NOMO-1 (cell line): ENCODE results near the gene DGLUCY.
"Not testable (repeated sequence)": the region's sequence is repeated elsewhere in the genome, so short reads cannot be mapped to it uniquely, and the experiment has no call there.

Experiments used
- DNase-seq, 2 experiments: peaks; one replicate each; lab custom pipeline; 2025; ENCODE audit not compliant: unreplicated experiment in 2 of 2; lab: John Stamatoyannopoulos, UW

The DGLUCY gene

GRCh38 chr14:91253795-91254323, 140.0 kb downstream of the DGLUCY start:
- DNase-seq: no peak

GRCh38 chr14:91254461-91254860, 140.6 kb downstream of the DGLUCY start:
- no peak for DNase-seq

DNA sequence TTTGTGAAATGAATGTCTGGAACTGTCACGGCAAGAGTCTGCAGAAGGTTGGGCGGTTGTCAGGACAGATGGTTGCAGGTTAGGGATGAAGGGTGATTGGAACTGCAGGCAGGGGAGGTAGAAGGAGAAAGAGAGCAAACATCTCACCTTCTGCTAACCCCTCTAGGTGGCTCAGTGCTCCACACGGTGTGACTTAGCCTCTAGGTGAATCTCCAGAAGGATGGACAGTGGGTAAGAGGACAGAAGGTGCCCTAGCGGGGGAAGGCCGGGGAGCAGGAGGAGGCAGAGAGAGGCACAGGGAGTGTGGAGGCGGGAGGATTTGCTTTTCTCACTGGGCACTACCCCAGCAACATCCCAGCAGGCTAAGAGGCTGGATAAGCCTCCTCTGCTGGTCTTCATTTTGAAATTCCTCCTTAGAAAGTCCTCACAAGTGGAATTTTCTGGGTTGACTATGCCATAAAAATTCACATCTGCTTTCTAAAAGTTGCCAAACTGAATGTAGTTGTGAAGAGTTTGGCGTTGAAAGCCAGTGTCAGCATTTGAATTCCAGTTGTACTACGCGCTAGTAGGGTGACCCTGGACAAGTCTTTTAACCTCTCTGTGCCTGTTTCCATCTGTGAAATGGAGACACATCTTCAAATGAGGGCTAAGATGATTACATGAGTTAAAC, 141.3 kb downstream of the DGLUCY start:
- DNase-seq: no peak

DNA sequence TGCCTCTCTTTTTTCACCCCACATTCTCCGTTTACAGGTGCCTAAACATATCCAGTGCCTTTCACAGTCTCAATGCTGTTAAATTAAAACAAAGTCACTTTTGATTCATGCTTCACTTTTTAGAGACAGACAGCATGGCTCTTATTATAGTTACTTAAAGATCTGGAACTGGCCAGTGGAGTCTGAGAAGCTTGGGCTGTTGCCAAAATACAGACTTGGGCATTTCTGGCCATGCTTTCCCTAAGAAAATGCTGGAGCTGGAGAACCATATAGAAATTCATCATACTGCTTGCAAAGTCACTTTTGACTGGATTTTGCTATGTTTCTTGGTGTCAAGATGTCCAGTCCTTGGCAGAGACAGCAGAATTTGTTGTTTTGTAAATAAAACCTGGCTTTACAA, 142.8 kb downstream of the DGLUCY start:
- DNase-seq: no peak

- no peak for DNase-seq
Measured at GRCh38 chr14:91257328-91258010, 143.6 kb downstream of the DGLUCY start.

DNA sequence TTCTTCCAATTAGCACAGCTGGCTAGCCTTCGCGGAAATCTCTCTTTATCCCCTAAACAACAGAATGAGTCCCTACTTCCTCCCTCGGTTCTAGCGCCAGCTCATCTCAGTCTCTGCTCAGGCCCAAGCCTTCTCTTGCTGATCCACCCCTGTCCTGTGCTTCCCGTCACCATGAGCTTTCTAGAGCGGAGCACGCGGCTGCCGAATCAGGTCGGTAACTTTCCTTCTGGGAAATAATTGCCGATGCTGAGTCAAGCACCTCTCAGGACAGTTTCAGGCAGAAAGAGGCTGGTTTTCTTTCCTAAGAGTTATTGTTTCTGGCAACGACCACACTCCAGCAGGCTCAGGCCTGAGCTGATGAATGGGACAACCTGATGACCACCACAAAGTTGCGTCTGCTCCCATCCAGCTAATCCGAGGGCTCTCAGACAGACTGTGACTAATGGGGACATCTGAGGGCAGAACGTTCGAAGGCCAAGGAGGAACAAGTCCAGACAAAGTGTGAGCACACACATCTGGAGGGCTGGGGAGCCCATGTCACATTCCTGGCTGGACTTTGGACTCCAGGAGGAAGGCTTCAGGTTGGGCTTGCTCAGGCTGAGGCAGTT, 144.2 kb downstream of the DGLUCY start:
- no peak for DNase-seq

GRCh38 chr14:91258876-91259275, 145.0 kb downstream of the DGLUCY start:
- DNase-seq: no peak

DNA sequence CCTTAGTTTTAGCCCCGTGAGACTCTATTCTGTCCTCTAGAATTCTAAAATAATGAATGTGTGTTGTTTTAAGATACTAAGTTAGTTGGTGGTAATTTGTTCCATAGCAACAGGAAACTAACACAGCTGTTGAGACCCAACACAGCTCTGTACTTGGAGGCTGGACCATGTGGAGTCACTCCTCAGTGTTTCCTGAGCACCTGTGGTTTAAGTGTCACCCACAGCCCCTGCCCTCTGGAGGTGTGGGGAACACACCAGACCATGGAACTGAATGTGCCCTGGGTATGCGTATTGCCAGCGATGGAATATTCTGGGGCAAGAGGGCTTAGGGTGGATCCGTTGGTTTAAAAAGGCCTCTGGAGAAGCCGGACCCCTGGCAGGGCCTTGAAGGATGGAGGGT, 147.2 kb downstream of the DGLUCY start:
- DNase-seq: no peak

GRCh38 chr14:91261986-91262549, 148.2 kb downstream of the DGLUCY start:
- no peak for DNase-seq

- no peak for DNase-seq
Measured at GRCh38 chr14:91263329-91263728, 149.5 kb downstream of the DGLUCY start.

GRCh38 chr14:91264151-91265150, 150.6 kb downstream of the DGLUCY start:
- no peak for DNase-seq

DNA sequence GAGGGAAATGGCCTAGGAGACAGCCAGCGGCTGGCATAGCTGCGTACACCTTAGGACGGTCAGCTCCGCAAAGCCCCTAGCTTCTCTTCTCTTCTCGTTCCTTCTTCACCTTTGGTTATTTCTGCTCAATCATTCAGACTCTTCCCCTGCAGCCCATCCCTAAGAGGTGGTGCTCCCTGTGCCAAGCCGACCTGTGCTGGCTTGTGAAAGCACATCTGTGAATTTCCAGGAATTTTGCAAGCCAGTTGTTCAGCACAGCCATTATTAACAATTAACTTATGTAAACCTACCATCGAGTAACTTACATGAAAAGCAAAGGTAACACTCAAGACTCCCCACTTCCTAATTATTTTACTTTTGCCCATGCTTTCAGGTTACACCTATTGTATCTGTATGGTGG, 151.5 kb downstream of the DGLUCY start:
- DNase-seq: no peak

DNA sequence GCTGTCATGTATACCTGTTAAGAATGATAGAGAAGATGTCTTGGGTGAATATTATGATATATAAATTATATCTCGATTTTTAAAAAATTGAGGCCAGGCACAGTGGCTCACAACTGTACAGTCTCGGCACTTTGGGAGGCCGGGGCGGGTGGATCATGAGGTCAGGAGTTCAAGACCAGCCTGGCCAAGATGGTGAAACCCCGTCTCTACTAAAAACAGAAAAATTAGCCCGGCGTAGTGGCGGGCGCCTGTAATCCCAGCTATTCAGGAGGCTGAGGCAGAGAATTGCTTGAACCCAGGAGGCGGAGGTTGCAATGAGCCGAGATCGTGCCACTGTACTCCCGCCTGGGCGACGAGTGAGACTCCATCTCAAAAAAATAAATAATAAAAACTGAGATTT, 152.4 kb downstream of the DGLUCY start:
- not testable (repeated sequence) for DNase-seq

GRCh38 chr14:91267965-91268437, 154.1 kb downstream of the DGLUCY start:
- no peak for DNase-seq

DNA sequence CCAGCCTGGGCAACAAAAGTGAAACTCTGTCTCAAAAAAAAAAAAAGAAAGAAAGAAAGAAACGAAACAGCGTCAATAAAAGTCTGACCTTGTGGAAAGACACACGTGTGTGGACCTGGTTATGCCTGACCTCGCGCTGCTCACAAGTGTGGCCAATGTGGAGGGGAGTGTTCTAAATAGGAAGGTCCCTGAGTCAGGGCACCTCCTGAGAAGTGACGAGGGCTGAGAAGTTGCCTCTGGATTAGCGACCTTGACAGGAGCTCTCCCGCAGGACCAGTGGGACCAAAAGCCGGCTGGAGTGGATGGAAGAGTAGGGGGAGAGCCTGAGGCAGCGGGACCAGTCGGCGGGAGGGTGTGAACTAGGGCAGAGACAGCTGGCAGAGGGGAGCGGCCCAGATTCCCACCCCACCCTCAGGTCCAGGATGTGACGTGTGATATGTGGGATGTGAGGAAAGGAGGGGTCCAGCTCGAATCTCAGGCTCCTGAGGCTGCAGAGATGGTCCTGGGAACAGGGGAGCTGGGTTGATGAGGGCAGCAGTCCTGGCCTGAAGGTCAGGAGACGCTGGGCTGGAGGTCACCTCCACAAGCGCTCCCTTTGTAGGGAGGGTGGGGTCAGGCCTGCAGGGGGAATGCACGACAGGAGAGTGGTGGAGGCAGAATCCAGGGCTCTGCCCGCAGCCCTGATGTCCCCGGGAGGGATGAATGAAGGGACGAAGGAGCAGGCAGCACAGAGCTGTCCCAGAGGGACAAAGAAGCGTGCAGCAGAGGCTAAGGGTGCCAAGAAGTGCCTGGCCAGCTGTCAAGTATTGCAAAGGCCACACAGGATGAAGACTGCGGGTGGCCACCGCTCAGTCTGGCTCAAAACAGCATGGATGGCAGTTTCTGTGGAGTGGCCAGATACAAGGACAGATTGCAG, 155.5 kb downstream of the DGLUCY start:
- no peak for DNase-seq

- no peak for DNase-seq
Measured at GRCh38 chr14:91270188-91270587, 156.3 kb downstream of the DGLUCY start.

GRCh38 chr14:91270619-91271018, 156.7 kb downstream of the DGLUCY start:
- no peak for DNase-seq

GRCh38 chr14:91271639-91272038, 157.8 kb downstream of the DGLUCY start:
- no peak for DNase-seq
